Anterior cingulate cortex (tissue), 58 donors: ENCODE measurements around the gene MS4A13.
A peak's percentile ranks its signal among the peaks of the same experiment; 100 is the strongest.
"Not testable (repeated sequence)": the region's sequence is repeated elsewhere in the genome, so short reads cannot be mapped to it uniquely, and the experiment has no call there.

ENCODE experiments used
- DNase-seq, 58 donors: peaks; one replicate each; lab custom pipeline; 2025; lab: John Stamatoyannopoulos, UW

MS4A13 gene

DNA sequence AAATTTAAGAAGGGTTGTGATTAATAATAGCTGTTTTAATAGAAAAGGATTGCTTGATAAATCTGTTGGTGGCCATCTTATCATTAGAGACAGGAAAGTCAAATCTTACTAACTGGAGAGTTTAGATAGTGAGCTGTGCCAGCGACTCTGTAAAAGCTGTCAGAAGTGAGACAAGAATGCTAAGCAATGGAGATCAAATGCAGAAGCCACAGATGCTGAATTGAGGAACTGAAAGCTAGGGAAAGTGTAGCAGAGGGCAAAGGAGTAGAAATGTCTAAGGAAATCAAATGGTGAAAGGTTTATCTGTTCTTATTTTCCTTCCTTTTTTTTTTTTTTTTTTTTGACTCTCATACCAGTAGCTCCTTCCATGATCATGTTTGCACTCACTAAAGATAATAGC, 13.7 kb downstream of the MS4A13 start:
- peak in 1 of 58 donors; percentile 3 for DNase-seq

DNA sequence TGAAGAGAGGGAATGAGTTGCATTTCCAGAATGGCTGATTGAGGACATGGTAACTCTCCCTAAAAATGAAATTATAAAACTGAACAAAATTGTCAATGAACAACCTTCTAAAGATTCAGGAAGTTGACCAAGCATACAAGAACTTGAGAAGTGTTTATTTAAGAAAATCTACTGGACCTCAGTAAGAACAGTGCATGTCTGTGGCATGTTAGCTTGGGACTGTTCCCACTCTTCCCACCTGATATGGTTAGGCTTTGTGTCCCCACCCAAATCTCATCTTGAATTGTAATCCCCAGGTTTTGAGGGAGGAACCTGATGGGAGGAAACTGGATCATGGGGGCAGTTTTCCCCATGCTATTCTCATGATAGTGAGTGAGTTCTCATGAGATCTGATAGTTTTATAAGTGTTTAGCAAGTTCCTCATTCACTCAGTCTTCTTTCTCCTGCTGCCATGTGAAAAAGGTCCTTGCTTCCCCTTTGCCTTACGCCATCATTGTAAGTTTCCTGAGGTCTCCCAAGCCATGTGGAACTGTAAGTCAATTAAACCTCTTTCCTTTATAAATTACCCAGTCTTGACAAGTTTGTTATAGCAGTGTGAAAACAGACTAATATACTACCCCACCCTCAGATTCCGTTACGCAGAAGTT, 15.4 kb downstream of the MS4A13 start:
- DNase-seq: no peak

DNA sequence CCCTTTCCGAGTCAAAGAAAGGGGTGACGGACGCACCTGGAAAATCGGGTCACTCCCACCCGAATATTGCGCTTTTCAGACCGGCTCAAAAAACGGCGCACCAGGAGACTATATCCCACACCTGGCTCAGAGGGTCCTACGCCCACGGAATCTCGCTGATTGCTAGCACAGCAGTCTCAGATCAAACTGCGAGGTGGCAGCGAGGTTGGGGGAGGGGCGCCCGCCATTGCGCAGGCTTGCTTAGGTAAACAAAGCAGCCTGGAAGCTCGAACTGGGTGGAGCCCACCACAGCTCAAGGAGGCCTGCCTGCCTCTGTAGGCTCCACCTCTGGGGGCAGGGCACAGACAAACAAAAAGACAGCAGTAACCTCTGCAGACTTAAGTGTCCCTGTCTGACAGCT, 17.2 kb downstream of the MS4A13 start:
- not testable (repeated sequence) for DNase-seq

DNA sequence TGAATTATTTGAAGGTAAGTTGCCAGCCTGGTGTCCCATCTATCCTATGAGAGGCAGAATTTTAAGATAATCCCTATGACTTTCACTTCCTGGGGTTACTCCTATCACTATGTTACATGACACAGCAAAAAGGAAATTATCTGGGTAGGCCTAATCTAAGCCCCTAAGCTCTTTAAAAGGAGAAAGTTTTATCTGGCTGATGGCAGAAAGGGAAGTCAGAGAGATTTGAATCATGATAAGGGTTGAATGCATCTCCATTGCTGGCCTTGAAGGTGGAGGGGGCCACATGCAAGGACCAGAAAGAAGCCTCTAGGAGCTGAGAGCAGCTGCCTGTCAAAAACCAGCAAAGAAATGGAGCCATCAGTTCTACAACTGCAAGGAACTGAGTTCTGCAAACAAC, 23.4 kb downstream of the MS4A13 start:
- not testable (repeated sequence) for DNase-seq

DNA sequence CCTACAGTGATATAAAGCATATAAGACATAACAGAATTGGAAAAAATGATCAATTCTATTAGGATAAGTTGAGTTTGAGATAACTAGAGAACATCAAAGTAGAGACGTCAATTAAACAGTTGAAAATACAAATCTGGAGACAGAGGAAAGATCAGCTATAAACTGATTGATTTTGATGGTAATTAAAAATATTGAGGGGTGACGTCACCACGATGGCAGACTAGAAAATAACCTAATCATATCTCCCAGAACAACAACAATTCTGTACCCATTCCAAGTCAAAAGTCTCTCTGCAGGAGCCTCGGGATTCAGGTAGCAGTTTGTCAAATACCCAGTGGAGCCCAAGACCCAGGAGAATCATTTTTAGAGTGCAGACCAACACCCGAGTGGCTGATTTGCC, 28.9 kb downstream of the MS4A13 start:
- DNase-seq: no peak

DNA sequence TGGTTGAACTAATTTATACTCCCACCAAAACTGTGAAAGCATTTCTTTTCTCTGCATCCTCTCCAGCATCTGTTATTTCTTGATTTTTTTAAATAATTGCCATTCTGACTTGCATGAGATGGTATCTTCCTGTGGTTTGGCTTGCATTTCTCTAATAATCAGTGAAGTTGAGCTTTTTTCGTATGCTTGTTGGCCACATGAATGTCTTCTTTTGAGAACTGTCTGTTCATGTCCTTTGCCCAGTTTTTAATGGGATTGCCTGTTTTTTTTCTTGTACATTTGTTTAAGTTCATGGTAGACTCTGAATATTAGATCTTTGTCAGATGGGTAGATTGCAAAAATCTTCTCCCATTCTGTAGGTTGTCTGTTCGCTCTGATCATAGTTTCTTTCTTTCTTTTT, 46.1 kb downstream of the MS4A13 start:
- DNase-seq: no peak

DNA sequence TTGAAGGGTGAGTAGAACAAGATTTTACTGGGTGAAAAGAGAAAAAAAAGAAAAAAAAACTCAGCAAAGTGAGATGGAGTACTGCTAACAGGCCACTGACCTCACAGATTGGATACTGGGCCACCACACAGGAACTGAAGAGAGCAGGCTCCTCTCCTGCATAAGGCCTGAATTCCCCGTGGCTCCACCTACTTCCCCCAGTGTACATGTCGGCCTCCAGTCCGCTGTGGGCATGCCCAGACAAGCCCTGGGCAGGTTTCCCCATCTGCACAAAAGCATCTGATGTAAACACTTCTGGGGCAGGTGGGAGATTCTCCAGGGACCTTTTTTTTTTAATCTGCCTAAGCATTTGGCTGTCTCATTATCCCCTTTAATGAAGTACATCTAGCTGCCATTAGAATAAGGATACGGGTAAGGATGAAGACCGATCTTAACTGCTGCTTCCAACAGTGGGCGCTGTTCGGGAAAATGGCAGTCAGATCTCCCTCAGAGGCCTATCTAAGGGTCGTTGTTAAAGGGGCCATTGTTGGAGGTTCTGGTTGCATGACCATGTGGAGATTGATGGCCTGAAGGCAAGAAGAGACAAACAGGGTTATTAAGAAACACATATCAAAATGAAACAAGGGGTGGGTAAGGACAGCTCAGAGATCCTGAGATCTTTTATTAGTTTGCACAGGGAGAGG, 48.5 kb downstream of the MS4A13 start:
- no peak for DNase-seq

DNA sequence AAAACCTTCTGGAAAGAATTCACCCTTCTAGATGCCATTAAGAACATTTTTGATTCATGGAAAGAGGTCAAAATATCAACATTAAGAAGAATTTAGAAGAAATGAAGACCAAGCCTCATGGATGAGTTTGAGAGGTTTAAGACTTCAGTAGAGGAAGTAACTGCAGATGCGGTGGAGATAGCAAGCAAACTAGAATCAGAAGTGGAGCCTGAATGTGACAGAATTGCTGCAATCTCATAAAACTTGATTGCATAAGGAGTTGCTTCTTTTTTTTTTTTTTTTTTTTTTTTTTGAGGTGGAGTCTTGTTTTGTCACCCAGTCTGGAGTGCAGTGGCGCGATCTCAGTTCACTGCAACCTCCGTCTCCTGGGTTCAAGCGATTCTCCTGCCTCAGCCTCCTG, 51.6 kb downstream of the MS4A13 start:
- DNase-seq: no peak

DNA sequence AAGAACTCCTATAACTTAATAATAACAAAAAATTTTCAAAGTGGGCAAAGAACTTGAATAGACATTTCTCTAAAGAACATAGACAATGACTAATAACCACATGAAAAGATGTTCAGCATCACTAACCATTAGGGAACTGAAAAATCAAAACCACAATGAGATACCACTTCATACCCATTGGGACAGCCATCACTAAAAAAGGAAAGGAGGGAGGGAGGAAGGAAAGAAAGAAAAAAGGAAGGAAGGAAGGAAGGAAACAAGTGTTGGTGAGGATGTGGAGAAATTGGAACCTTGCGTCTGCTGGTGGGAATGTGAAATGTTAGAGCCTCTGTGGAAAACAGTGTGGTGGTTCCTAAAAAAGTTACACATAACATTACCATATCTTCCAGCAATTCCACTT, 55.8 kb downstream of the MS4A13 start:
- DNase-seq: no peak

DNA sequence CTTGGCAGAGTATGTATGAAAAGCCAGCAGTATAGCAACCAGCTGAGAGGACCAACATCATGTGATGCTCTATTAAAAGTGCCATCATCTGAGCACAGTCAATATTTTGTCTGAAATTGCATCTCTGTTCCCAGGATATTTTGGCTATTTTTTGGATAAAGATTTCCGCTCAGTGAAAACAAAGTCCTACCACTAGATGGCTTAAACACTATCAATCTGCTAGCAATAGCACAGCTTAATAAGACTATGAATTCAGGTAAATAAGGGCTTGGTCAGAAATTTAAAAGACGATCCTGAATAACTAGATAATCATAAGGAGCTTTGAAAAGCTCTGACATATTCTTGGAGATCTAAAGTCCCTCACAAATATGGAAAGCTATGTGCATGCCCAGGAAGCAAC, 74.4 kb downstream of the MS4A13 start:
- no peak for DNase-seq
